GM12891 (cell line): ENCODE results near the gene IGFBP5.

ENCODE experiments used
- POLR2A ChIP-seq: IDR thresholded peaks from 2 replicates; pipeline ENCODE4 v1.6.1; 2011; ENCODE audit warnings: low read depth, low read length, control low read depth
- POLR2AphosphoS5 ChIP-seq: IDR thresholded peaks from 2 replicates; pipeline ENCODE4 v1.6.1; 2011; ENCODE audit warnings: low read depth, low read length, control low read depth
- SPI1 ChIP-seq: IDR thresholded peaks from 2 replicates; pipeline ENCODE4 v1.6.1; 2011; ENCODE audit warnings: low read depth, low read length, control low read depth
- TAF1 ChIP-seq: IDR thresholded peaks from 2 replicates; pipeline ENCODE4 v1.6.1; 2011; ENCODE audit warnings: low read depth, low read length, control low read depth

GRCh38 chr2:216743781-216744180 is 48.4 kb upstream of the IGFBP5 start:
- TF ChIP-seq POLR2AphosphoS5 = no peak
- TF ChIP-seq POLR2A = no peak
- TF ChIP-seq TAF1 = no peak
- TF ChIP-seq SPI1 = no peak
